ENCODE measurements around the gene PTPRQ. TPM values are rescaled to one million over a fixed set of nuclear protein-coding genes. Genes with fewer than 3 reads are reported as not detected.

PTPRQ gene, protein sequence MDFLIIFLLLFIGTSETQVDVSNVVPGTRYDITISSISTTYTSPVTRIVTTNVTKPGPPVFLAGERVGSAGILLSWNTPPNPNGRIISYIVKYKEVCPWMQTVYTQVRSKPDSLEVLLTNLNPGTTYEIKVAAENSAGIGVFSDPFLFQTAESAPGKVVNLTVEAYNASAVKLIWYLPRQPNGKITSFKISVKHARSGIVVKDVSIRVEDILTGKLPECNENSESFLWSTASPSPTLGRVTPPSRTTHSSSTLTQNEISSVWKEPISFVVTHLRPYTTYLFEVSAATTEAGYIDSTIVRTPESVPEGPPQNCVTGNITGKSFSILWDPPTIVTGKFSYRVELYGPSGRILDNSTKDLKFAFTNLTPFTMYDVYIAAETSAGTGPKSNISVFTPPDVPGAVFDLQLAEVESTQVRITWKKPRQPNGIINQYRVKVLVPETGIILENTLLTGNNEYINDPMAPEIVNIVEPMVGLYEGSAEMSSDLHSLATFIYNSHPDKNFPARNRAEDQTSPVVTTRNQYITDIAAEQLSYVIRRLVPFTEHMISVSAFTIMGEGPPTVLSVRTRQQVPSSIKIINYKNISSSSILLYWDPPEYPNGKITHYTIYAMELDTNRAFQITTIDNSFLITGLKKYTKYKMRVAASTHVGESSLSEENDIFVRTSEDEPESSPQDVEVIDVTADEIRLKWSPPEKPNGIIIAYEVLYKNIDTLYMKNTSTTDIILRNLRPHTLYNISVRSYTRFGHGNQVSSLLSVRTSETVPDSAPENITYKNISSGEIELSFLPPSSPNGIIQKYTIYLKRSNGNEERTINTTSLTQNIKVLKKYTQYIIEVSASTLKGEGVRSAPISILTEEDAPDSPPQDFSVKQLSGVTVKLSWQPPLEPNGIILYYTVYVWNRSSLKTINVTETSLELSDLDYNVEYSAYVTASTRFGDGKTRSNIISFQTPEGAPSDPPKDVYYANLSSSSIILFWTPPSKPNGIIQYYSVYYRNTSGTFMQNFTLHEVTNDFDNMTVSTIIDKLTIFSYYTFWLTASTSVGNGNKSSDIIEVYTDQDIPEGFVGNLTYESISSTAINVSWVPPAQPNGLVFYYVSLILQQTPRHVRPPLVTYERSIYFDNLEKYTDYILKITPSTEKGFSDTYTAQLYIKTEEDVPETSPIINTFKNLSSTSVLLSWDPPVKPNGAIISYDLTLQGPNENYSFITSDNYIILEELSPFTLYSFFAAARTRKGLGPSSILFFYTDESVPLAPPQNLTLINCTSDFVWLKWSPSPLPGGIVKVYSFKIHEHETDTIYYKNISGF (N-terminal part only)
- total RNA-seq = 0.25 TPM

DNA sequence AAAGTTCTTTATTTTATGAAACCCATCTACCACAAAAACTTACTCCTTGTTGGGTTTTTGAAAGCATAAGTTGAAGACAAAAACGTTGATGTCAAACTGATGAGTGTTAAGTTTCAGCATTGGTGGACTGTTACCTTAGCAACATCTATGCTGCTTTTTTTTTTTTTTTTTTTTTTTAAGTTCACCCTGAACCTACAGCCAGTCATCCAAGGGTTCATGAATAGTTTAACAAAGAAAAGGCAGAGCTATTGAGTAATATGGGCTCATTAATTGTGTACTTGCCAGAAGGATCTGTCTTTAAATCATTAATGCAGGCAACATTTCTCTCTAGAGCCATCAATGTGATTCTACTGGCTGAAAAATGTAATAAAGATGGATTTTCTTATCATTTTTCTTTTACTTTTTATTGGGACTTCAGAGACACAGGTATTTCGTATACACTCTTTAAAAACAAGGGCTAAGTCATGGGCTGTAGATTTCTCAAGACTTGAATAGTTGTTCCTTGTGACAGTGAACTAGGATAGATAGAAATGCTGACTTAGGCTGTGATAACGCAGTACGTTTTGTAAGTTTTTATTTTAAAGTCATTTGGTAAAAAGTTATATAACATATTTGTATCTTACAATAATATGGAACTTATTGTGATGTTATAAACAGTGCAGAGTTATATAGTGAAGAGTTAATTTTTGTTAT is at the start of gene PTPRQ:
Gene PTPRQ, plus strand, starts transcription at position 262 of the 693 bp plus-strand sequence. Its CDS starts 111 bp downstream, at position 373.
- H3K27ac ChIP-seq = no peak within 1 kb of the TSS
- TF ChIP-seq POLR2A (IDR thresholded peaks at IDR 0.05) (no peak), POLR2AphosphoS5 (IDR thresholded peaks at IDR 0.05; ENCODE audit: insufficient read depth in 1 of 2, low read depth in 1 of 2) (no peak)
- TF ChIP-seq, protein P1, sequence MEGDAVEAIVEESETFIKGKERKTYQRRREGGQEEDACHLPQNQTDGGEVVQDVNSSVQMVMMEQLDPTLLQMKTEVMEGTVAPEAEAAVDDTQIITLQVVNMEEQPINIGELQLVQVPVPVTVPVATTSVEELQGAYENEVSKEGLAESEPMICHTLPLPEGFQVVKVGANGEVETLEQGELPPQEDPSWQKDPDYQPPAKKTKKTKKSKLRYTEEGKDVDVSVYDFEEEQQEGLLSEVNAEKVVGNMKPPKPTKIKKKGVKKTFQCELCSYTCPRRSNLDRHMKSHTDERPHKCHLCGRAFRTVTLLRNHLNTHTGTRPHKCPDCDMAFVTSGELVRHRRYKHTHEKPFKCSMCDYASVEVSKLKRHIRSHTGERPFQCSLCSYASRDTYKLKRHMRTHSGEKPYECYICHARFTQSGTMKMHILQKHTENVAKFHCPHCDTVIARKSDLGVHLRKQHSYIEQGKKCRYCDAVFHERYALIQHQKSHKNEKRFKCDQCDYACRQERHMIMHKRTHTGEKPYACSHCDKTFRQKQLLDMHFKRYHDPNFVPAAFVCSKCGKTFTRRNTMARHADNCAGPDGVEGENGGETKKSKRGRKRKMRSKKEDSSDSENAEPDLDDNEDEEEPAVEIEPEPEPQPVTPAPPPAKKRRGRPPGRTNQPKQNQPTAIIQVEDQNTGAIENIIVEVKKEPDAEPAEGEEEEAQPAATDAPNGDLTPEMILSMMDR (IDR thresholded peaks at IDR 0.05) = no peak
- no peaks in the 10 kb centered on the region for H3K4me1 ChIP-seq
- H3K36me3 ChIP-seq = no peaks in the 10 kb centered on the region
- H3K4me3 ChIP-seq = no peak within 1 kb of the TSS
- DNase-seq (ENCODE audit: extremely low spot score in 2 of 2) = no peak
- H3K27me3 ChIP-seq = no peaks in the 10 kb centered on the region
- intact Hi-C loops (cut with DNase I) = no loop called here
- H3K9me3 ChIP-seq = no peaks in the 10 kb centered on the region

DNA sequence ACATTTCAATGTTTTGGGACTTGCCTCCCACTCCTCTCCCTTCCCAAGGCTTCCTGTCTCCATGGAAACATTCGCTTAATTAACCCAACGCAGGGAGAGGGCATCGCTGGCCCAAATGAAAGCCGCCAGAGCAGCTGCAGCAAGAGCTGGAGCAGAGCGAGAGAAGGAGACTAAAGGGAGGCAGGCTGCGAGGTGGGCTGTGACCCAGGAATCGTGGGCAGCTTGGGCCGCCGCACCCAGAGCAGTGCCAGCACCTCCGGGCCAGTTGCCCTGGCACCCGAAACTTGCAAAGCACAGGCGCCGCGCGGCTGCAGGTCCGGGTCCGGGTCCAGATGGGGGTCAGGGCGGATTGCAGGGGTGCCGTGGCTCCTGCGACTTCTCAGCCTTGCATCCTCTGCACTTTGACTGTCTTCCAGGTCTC is 43.5 kb upstream of the PTPRQ start:
- Histone ChIP-seq H3K36me3 (no peaks in the 10 kb centered on the region), H3K27me3 (no peaks in the 10 kb centered on the region), H3K4me3 (peak overlapping the region; percentile 28 to 29), H3K9me3 (no peaks in the 10 kb centered on the region), H3K4me1 (peaks cover 10% of the 10 kb centered on the region), H3K27ac (no peak overlapping the region)
- TF ChIP-seq, protein P1 (IDR thresholded peaks at IDR 0.05) = no peak
- intact Hi-C loops (cut with DNase I) = no loop called here
- DNase-seq (ENCODE audit: extremely low spot score in 2 of 2) = no peak

DNA sequence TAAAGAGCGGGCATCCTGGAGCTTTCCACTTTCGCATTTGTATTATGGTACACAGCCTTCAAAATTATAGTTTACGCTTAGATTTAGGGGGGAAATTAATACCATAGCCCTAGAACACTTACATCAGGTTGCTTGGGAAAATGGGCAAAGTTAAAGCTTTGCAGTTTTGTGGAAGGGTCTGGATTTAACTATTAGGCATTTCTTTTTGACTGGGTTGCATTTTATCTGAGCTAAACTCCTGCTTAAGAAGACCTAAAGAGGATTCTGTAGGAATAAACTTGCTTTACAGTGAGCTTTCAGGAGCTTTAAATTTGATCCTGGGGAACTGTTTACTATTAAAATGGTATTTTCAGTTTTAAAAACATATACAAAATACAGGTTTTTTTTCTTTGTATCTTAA is 42.8 kb upstream of the PTPRQ start:
- TF ChIP-seq POLR2A (IDR thresholded peaks at IDR 0.05) = no peak
- TF ChIP-seq, protein P1 (IDR thresholded peaks at IDR 0.05) = no peak
- no peak for DNase-seq (ENCODE audit: extremely low spot score in 2 of 2)
- Histone ChIP-seq H3K4me1 (peaks cover 10% of the 10 kb centered on the region), H3K9me3 (no peaks in the 10 kb centered on the region), H3K27ac (no peak overlapping the region), H3K36me3 (no peaks in the 10 kb centered on the region), H3K27me3 (no peaks in the 10 kb centered on the region), H3K4me3 (peak overlapping the region in 1 of 2 donors; percentile 28)
- intact Hi-C loops (cut with DNase I) = no loop called here

DNA sequence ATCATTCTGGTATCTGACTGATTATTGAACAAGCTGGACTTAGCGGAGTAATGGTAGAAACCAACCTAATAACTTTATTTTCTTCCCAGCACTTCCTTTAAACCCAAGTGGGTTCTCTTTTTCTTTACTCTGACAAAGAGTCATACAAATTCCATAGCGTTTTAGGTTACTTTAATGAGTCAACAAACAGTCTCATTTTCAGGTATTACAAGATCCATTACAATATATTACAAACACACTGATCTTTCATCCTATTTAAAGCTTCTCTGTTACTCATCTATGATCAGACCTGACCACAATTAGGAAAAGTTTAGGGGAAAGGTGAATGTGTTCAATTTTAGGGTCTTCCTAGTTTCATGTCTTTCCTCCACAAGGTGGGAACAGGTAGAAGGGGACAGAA is 39.4 kb upstream of the PTPRQ start:
- H3K27ac ChIP-seq = no peak overlapping the region
- no peak for DNase-seq (ENCODE audit: extremely low spot score in 2 of 2)
- intact Hi-C loops (cut with DNase I) = no loop called here
- peaks cover 10% of the 10 kb centered on the region for H3K4me1 ChIP-seq
- no peaks in the 10 kb centered on the region for H3K9me3 ChIP-seq
- no peaks in the 10 kb centered on the region for H3K27me3 ChIP-seq
- H3K36me3 ChIP-seq = no peaks in the 10 kb centered on the region
- TF ChIP-seq POLR2AphosphoS5 (IDR thresholded peaks at IDR 0.05; ENCODE audit: insufficient read depth in 1 of 2, low read depth in 1 of 2) (no peak), POLR2A (IDR thresholded peaks at IDR 0.05) (no peak)
- TF ChIP-seq, protein P1 (IDR thresholded peaks at IDR 0.05) = no peak
- H3K4me3 ChIP-seq = no peak overlapping the region

All from vagina (tissue), 2 donors.